NCI-H1436 (cell line): ENCODE measurements around the gene ADPRHL1.

ENCODE experiments used
- DNase-seq: peaks from one replicate; lab custom pipeline; 2025; lab: John Stamatoyannopoulos, UW

ADPRHL1 gene

DNA sequence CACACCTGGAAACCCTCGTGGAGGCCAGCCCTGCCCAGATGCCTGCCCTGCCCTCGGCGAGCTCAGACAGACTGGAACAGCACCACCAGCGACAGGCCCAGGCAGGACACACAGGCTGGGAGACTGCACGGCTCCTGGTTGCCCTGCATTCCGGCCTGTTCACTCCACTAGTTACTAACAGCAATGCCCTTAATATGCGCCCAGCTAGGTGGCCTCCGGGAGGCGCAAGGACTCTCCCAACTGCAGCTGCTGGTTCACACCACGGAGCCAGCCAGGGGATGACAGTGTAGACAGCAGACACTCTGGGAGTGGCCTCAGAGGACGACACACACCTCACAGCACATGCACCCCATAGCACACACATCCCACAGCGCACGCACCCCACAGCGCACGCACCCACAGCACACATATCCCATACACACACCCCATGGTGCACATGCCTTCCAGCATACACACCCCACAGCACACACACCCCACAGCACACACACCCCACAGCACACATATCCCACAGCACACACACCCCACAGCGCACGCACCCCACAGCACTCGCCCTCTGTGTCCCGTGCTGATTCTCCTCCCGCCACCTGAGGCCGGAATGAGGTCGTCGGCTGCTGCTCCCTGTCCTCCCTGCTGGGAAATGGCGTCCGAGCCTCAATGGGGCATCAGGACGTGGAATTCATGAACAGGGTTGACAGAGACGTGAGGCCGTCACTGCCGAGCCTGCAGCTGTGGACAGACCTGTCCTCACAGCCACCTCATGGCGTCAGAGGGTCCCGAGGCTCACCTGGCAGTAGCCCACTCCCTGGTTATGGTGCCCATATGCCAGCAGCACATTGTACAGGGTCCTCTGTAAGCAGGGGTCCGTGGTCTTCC is 103.0 kb downstream of the ADPRHL1 start:
- DNase-seq = no peak
